HG03103 (cell line): ENCODE results near the gene HEXB.

Source experiments
- ATAC-seq: cut with Tn5 transposase; IDR thresholded peaks from one replicate; pipeline ENCODE4 v1.9.1; 2021; ENCODE audit warnings: low read depth; ENCODE audit not compliant: unreplicated experiment

HEXB gene

GRCh38 chr5:74684900-74685851, at the start of gene HEXB:
TSS of gene HEXB (plus strand) at chr5:74685233. CDS start at chr5:74685261, 28 bp downstream.
- peak; percentile 73 for ATAC-seq

DNA sequence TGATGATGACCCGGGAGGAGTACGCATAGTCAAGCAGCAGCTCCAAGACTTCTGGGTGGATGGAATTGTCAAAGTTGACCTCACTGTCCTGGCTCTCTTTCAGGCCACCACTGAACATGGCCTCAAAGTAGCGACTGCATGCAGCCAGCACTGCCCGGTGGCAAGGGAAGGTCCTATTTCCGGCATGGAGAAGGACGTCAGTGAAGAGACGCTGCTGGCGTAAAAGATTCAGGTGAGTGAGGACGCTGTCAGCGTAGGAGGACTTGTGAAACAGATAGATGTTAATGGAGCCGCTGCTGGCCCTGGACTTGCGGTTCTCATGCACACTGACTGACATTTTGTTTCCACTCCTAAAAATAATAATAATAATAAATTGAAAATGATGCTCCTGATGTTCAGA, 48.9 kb upstream of the HEXB start:
- no peak for ATAC-seq

DNA sequence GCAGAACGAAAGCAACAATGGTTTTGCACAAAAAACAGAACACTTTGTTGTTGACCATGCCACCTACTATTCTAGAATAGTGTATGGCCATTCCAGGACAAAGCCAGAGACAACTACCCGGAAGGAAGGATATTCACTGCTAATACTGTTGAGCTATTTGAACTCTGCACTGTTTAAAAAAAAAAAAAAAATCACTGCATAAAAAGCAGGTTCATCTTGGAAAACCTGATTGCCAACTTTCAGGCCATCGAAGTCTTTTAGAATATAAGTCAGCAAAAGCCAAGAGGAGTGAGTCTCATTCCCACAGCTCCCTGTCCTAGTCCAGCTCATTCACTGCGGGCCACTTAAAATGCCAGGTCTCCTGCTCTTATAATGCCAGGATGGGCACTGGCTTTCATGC, 48.5 kb upstream of the HEXB start:
- ATAC-seq = no peak

- no peak for ATAC-seq
Measured at GRCh38 chr5:74638544-74638969, 46.5 kb upstream of the HEXB start.

- ATAC-seq = peak; percentile 43
Measured at GRCh38 chr5:74638970-74639806, 45.8 kb upstream of the HEXB start.

DNA sequence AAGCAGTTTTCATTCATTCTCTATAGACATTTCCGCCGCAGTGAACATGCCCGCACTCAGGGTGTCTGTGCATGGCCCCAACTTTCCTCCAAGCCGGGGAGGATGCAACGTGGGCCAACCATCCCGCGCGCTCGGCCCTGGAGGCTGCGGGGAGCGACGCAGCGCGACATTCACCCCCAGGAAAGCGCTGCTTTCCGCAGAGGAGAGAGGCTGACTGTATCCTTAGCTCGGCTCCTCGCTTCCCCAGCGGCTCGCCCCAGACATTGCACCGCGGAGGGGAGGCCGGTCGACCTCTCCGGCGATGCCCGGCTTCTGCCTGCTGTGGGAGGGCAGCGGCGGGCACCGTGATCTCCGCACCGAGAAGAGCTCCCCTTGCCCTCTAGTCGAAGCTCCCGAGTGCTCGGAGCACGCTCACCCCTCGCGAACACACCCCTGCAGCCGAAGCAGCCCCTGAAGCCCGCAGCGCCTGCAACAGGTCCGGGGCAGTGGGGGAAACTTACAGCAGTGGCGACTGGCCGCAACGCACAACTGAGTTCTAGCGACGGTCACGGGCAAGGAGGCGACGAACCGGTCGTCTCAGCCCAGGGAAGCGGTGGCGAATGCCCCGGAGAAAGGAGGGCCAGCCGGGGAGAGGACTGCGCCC, 45.1 kb upstream of the HEXB start:
- ATAC-seq = peak; percentile 13

DNA sequence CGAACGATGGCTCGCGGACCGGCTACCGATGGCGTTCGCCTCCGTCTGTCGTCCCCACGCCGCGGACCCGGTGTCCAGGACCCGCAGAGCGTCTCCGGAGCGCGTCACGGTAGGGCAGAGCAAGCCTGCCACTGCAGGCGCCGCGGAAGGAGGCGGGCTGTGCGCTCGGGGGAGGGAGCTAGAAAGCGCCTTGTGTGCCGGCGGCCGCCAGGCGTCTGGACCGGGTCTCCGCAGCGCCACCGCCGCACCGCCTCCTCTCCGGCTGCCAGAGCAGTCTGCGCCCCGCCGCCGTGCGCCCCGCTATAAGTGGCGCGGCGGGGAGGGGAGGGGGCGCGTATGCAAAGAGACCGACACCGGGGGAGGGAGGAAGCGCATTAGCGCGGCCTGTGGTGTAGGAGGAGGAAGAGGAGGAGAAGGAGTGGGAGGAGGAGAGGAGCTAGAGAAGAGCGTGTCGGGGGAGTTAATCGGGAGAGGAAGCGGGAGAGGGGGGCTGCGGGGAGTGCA, 44.5 kb upstream of the HEXB start, which contains the start of gene ENC1:
Gene ENC1 (minus strand): TSS at position 279 of the 504 bp plus-strand sequence. CDS start 4,243 bp downstream, outside the sequence.
- ATAC-seq = peak; percentile 53

GRCh38 chr5:74640954-74641734, 43.9 kb upstream of the HEXB start:
- peak; percentile 5 for ATAC-seq

- ATAC-seq = no peak
Measured at GRCh38 chr5:74641735-74642542, 43.1 kb upstream of the HEXB start.

GRCh38 chr5:74642543-74642863, 42.5 kb upstream of the HEXB start:
- no peak for ATAC-seq

DNA sequence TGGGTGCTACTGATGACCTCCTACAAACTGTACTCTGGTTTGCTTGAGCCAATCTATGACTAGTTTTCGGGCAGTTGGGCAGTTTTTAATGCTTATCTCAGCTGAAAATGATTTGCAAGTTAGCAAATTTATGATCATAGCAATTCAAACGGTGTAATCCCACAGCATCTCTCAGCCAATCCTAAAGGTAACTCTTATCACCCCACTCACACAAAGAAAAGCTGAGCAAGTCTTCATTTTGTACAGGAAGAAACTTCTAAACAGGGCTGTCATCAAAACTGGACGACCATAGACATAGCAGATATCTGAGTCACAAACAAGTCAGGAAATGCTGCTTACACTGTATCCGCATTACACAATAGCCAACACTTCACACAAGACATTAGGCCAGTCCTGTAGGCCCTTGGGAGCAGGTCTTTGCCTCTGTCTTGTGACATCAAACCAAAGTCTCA, 41.9 kb upstream of the HEXB start:
- no peak for ATAC-seq

GRCh38 chr5:74647096-74647495, 37.9 kb upstream of the HEXB start:
- ATAC-seq = no peak

DNA sequence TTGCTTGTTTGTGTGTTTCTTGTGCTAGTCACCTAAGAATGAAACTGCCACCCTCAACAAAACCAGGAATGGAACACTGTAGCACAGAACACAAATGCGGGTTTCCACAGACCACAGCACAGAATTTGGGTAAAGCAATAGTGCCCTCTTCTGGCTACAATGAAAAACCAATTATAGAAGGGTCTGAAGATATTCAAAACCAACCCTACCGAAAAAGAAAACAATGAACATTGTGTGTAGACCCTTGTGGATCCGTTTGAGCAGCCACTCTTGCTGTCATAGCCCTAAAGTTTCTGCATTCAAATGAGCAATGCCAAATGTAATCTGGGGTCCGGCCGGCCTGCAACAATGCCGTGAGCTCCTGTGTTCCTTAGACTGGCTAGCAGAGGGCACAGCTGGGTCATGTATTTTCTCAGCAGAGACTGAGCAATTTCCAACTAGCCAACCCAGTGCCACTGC, 36.2 kb upstream of the HEXB start:
- no peak for ATAC-seq

- no peak for ATAC-seq
Measured at GRCh38 chr5:74649421-74649973, 35.5 kb upstream of the HEXB start.

GRCh38 chr5:74651710-74652109, 33.3 kb upstream of the HEXB start:
- no peak for ATAC-seq

DNA sequence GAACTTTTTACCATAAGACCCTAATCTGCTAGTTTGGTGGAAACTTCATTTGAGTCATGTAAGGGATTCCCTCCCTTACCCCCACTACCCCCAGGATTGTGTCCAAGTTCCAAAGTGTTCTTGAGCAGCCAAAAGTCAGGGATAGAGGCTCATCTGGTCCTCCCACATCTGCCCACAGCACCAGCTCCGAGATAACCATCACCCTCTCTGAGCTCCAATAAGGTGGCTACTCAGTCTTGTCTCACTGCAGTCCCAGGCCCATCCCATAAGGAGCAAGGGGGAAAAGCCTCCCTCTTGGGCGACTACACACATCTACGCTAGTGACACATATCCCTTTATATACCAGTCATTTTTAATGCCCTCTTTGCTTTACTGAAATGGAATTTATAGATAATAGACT, 32.5 kb upstream of the HEXB start:
- no peak for ATAC-seq

DNA sequence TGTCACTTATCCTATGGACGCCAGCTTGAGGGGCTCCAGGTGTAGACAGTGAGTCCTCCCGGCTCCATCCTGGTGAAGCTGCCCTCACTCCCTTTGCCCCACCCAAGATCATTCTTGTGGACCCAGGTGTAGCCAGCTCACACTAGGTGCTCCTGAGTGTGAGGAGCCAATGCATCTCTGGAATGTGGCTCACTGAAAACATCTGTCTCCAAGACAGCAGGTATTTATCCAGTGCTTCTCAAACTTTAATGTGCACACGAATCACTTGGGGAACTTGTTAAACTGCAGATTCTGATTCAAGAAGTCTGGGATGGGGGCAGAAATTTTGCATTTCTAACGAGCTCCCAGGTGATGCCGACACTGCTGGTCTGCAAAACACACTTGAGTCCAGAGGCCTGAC, 31.0 kb upstream of the HEXB start:
- ATAC-seq = no peak

- ATAC-seq = no peak
Measured at GRCh38 chr5:74655206-74655605, 29.8 kb upstream of the HEXB start.

DNA sequence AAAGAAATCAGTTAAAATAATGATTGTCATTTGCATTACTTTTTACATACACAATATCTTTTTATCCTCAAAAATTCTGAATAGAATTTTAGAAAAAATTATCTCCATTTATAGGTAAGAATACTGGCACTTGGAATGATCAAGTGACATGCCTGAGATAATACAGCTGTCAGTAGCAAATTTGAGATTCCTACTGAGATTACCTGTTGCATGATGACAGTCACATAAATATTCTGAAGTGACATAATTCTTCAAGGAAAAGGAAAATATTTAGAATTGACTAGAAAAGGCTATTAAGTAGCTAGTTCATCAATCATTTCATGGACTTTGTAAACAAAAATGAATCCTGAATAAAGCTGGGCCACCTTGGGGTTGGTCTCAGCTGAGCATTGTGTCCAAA, 29.3 kb upstream of the HEXB start:
- no peak for ATAC-seq
